ENCODE measurements around the gene ZFP57.

DNA sequence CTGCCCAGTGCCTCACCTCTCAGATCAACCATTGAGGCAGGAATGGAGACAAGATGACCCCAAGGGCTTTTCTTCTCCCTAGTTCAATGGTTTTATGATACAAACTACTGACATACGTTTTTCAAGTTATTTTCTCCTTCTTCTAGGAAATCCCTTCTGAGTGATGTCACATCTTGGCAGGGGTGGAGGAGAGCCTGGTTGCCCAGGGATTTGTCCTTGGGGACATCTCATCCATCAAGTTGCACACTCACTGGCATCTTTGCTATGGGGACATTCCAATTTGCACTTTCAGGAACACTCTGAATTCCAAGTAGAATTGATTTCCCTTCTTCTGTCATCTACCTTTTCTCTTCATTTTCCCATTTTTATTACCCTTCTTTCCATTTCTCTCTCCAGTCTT is 9.9 kb downstream of the ZFP57 start:
- TF ChIP-seq, protein P1, sequence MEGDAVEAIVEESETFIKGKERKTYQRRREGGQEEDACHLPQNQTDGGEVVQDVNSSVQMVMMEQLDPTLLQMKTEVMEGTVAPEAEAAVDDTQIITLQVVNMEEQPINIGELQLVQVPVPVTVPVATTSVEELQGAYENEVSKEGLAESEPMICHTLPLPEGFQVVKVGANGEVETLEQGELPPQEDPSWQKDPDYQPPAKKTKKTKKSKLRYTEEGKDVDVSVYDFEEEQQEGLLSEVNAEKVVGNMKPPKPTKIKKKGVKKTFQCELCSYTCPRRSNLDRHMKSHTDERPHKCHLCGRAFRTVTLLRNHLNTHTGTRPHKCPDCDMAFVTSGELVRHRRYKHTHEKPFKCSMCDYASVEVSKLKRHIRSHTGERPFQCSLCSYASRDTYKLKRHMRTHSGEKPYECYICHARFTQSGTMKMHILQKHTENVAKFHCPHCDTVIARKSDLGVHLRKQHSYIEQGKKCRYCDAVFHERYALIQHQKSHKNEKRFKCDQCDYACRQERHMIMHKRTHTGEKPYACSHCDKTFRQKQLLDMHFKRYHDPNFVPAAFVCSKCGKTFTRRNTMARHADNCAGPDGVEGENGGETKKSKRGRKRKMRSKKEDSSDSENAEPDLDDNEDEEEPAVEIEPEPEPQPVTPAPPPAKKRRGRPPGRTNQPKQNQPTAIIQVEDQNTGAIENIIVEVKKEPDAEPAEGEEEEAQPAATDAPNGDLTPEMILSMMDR (conservative IDR thresholded peaks at IDR 0.05; ENCODE audit: low read depth, low read length), result no peak
- TF ChIP-seq EZH2 (IDR thresholded peaks at IDR 0.05; ENCODE audit: low read length, unreplicated experiment) (no peak), EZH2phosphoT487 (IDR thresholded peaks at IDR 0.05; ENCODE audit: borderline replicate concordance, low read length) (no peak)
